ENCODE measurements around the gene DDX39B. TPM values are rescaled to one million over a fixed set of nuclear protein-coding genes. Genes with fewer than 3 reads are reported as not detected.

Gene DDX39B
- total RNA-seq, 1 donor from 2014 or later = 134 TPM

DNA sequence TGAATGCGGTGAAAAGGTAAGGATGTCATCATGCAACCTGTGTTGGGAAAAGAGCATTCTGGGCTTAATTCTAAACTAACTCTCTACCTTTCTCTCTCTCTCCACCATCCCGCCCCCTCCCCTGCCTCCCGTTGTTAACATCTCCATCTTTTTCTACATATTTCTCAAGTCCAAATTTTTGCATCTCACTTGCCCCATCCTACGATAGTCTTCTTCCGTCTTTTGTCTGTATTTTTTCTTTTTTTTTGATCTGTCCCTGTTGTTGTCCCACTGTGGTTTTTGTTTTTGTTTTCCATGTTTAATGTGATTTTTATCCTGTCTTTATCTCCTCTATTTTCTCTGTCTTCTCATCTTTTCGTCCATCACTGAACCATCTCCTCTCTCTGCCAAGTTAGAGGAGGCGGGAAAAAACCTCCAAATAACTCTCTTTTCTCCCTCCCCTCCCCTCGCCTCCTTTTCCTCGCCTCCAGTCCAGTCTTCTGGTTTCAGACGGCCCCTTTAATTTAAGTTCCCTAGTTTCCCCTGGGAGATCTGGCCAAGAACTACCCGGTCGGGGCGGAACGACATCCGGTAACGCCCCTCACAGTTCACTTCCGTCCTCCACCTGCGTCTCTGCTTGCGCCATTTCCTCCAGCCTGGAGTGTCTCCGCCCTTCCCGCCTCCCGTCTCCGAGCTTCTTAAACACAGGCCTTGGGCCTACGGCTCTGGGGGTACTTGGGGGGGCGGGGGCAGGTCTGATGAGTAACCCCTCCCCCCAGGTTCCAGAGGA, 5.3 kb upstream of the DDX39B start, which contains the start of gene NFKBIL1:
NFKBIL1 (plus strand) TSS at position 651 of the 769 bp plus-strand sequence; CDS start at position 738, 87 bp downstream.
- intact Hi-C loops (cut with DNase I) = loop anchor here (1.0 to 10.0 kb wide), 9 partner anchors 34 to 1868 kb away; partner anchors contain the start of genes AGER, BAG6, CUTA and MRPS18B
- H3K4me1 ChIP-seq = peaks cover 6 to 15% of the 10 kb centered on the region in 2 donors

DNA sequence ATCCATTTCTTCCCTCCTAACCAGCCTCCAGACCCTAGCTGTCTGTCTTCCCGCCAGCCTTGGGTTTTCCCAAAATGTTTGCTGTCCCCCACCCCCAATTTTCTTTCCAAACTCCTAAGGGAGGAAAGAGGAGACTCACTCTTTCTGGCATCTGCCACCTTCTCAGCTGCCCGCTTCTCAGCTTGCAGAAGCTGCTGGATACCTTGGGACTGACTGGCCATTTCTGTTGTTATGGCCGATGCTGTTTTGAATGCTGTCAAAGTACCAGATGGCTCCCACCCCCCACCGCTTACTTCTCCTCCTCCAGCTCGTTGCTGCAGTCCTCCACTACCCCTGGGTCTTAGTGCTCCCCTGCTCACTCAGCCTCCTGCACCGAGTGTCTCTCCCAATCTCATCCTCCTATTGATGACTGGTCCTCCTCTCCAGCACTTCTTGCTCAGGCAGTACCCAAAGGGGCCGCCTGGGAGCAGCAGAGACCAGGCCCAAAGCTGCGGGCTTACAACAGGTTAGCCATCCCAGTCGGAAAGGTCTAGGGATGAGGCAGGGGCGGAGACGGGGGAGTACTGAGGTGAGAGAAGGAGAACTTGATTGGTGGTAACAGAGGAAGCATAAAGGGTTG, 4.6 kb upstream of the DDX39B start, which contains the start of gene ATP6V1G2:
ATP6V1G2 (minus strand) TSS at position 270 of the 619 bp plus-strand sequence; CDS start at position 221, 49 bp downstream.
- peak within 1 kb of the TSS; percentile 58 to 67 for H3K4me3 ChIP-seq
- TF ChIP-seq, protein P1, sequence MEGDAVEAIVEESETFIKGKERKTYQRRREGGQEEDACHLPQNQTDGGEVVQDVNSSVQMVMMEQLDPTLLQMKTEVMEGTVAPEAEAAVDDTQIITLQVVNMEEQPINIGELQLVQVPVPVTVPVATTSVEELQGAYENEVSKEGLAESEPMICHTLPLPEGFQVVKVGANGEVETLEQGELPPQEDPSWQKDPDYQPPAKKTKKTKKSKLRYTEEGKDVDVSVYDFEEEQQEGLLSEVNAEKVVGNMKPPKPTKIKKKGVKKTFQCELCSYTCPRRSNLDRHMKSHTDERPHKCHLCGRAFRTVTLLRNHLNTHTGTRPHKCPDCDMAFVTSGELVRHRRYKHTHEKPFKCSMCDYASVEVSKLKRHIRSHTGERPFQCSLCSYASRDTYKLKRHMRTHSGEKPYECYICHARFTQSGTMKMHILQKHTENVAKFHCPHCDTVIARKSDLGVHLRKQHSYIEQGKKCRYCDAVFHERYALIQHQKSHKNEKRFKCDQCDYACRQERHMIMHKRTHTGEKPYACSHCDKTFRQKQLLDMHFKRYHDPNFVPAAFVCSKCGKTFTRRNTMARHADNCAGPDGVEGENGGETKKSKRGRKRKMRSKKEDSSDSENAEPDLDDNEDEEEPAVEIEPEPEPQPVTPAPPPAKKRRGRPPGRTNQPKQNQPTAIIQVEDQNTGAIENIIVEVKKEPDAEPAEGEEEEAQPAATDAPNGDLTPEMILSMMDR (IDR thresholded peaks at IDR 0.05) = peak; percentile 96 to 99 (median 98)
- peak within 1 kb of the TSS; percentile 72 to 84 for H3K27ac ChIP-seq
- DNase-seq (ENCODE audit: low spot score in 2 of 2) = peak; percentile 55 to 95
- no peaks in the 10 kb centered on the region for H3K9me3 ChIP-seq
- H3K27me3 ChIP-seq = no peaks in the 10 kb centered on the region
- H3K36me3 ChIP-seq = peaks cover 0 to 16% of the 10 kb centered on the region in 2 donors
- intact Hi-C loops (cut with DNase I) = loop anchor here (1.0 to 10.0 kb wide), 8 partner anchors 35 to 1868 kb away; partner anchors contain the start of genes AGER, BAG6, CUTA and MRPS18B
- peaks cover 6 to 15% of the 10 kb centered on the region in 2 donors for H3K4me1 ChIP-seq

More for the DNA sequence above, 5.3 kb upstream of the DDX39B start, which contains the start of gene NFKBIL1:
- peak within 1 kb of the TSS; percentile 72 to 84 for H3K27ac ChIP-seq
- H3K27me3 ChIP-seq = no peaks in the 10 kb centered on the region
- peak; percentile 89 to 99 for DNase-seq (ENCODE audit: low spot score in 2 of 2)
- TF ChIP-seq, protein P1 (IDR thresholded peaks at IDR 0.05) = no peak
- peak within 1 kb of the TSS; percentile 58 to 67 for H3K4me3 ChIP-seq
- H3K9me3 ChIP-seq = no peaks in the 10 kb centered on the region
- peaks cover 0 to 21% of the 10 kb centered on the region in 2 donors for H3K36me3 ChIP-seq

DNA sequence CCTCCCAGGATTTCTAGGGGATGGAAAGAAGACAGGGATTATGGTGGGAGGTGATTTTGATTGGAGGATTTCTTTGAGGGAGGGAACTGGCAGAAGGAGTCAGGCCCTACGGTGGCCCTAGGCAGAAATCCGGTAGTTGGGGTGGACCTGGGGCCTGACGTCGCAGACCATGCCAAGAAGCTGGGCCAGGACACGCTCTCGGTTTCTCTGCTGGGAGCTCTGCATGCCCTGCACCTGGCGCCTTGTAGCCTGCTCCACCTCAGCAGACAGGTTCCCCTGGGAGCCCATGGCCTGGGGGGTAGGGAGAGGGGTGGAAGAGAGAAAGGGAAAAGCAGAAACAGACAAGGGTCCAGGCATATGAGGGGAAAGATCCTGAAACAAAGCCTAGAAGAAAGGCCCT, 3.5 kb upstream of the DDX39B start:
- Histone ChIP-seq H3K27me3 (no peaks in the 10 kb centered on the region), H3K4me3 (no peak overlapping the region), H3K4me1 (peaks cover 11 to 20% of the 10 kb centered on the region in 2 donors), H3K36me3 (peaks cover under 1 to 8% of the 10 kb centered on the region in 2 donors), H3K9me3 (no peaks in the 10 kb centered on the region), H3K27ac (no peak overlapping the region)
- intact Hi-C loops (cut with DNase I) = loop anchor here (5.0 to 10.0 kb wide), 5 partner anchors 187 to 1870 kb away; partner anchors contain the start of genes AGER, CUTA, MRPS18B and PHF1
- TF ChIP-seq, protein P1 (IDR thresholded peaks at IDR 0.05) = no peak
- no peak for DNase-seq (ENCODE audit: low spot score in 2 of 2)

DNA sequence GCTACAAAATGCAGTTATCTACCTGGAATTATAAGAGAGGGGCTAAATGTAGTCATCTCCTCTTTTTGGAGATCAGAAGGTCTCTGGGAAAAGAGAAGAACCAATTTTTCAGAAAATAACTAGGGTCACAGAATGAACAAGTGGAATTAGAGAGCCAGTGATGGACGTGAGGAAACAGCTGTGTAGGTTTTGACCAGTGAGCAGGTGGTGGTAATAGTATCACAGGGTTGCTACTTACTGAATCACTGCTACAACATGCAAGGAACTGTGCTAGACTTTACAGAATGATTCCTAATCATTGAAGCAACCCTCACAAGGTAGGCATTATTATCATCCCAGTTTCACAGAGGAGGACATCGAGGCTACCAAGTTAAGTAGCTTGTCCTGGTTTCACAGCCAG, 2.9 kb upstream of the DDX39B start:
- Histone ChIP-seq H3K4me3 (no peak overlapping the region), H3K27ac (no peak overlapping the region), H3K4me1 (peaks cover 17 to 26% of the 10 kb centered on the region in 2 donors), H3K9me3 (no peaks in the 10 kb centered on the region), H3K27me3 (no peaks in the 10 kb centered on the region), H3K36me3 (peaks cover 6 to 12% of the 10 kb centered on the region in 2 donors)
- no peak for DNase-seq (ENCODE audit: low spot score in 2 of 2)
- intact Hi-C loops (cut with DNase I) = loop anchor here (5.0 to 10.0 kb wide), 7 partner anchors 142 to 1870 kb away; partner anchors contain the start of genes AGER, CUTA, MICA and MRPS18B
- TF ChIP-seq, protein P1 (IDR thresholded peaks at IDR 0.05) = no peak

DNA sequence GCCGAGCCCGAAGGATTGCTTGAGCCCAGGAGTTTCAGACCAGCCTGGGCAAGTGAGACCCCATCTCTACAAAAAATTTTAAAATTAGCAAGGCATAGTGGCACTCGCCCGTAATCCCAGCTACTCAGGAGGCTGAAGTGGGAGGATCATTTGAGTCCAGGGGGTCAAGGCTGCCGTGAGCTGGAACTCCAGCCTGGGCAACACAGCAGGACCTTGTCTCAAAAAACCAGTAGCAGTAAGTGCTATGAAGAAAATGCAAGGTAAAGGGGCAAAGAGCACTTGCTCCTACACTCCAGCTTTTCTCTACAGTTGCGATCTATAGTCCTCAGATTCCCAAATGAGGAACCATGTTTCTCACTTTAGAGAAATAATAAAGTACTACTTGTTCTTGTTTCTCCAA, 1.8 kb upstream of the DDX39B start:
- Histone ChIP-seq H3K27me3 (no peaks in the 10 kb centered on the region), H3K9me3 (no peaks in the 10 kb centered on the region), H3K27ac (no peak overlapping the region), H3K36me3 (peaks cover 7 to 18% of the 10 kb centered on the region in 2 donors), H3K4me3 (no peak overlapping the region), H3K4me1 (peaks cover 18 to 36% of the 10 kb centered on the region in 2 donors)
- DNase-seq (ENCODE audit: low spot score in 2 of 2) = no peak
- intact Hi-C loops (cut with DNase I) = loop anchor here (2.0 to 10.0 kb wide), 7 partner anchors 49 to 1871 kb away; partner anchors contain the start of genes AGER, CUTA, MICA and MRPS18B
- TF ChIP-seq, protein P1 (IDR thresholded peaks at IDR 0.05) = no peak
